ENCODE data around the gene ABI2. TPM values are rescaled to one million over a fixed set of nuclear protein-coding genes. Genes with fewer than 3 reads are reported as not detected.

Gene ABI2
- total RNA-seq, 1 experiment from 2014 or later, result 50.7 TPM

DNA sequence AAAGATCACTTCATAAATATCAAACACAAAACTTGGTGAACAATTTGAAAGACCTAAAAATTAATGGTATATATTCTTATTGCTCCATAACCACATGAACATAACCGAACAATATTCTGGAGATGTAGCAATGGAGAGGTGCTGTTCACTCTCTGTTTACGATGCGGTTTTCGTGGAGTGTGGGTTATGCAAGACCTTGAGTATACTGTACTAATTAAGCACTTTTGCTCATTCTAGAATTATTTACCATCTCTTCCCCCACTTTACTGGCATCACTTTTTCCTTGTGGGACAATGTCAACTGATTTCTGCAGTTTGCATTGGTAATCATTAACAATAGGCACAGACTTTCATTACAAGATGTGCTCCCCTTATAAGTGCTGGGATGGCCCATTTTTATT, 109.3 kb downstream of the ABI2 start:
- ChIA-PET POLR2A (ENCODE audit: unreplicated experiment) (no interaction called here), CTCF (no interaction called here)
- Histone ChIP-seq H3K9me2 (replicated peaks; ENCODE audit: low read length) (no peaks in the 10 kb centered on the region), H2AFZ (ENCODE audit: low read length) (no peak overlapping the region), H3K36me3 (ENCODE audit: low read depth, low read length) (no peaks in the 10 kb centered on the region; the same call in 1 of the 2 replicates), H3K9ac (ENCODE audit: low read length) (no peak overlapping the region), H3F3A (ENCODE audit: low read length, unreplicated experiment) (no peaks in the 10 kb centered on the region), H4K20me1 (ENCODE audit: low read length) (no peaks in the 10 kb centered on the region), H3K27ac (ENCODE audit: low read length) (no peak overlapping the region), H3K27me3 (ENCODE audit: low read length) (no peaks in the 10 kb centered on the region), H3K4me3 (ENCODE audit: low read length) (no peak overlapping the region), H3K4me1 (ENCODE audit: insufficient read depth, low read length) (no peaks in the 10 kb centered on the region), H3K4me2 (ENCODE audit: low read length) (no peak overlapping the region), H3K9me3 (ENCODE audit: low read length) (no peaks in the 10 kb centered on the region), H3K79me2 (ENCODE audit: low read length) (no peaks in the 10 kb centered on the region)
- no peak for ATAC-seq
- no TSS peak for BruUV-seq (replicated peaks)
- TF ChIP-seq, protein P1, sequence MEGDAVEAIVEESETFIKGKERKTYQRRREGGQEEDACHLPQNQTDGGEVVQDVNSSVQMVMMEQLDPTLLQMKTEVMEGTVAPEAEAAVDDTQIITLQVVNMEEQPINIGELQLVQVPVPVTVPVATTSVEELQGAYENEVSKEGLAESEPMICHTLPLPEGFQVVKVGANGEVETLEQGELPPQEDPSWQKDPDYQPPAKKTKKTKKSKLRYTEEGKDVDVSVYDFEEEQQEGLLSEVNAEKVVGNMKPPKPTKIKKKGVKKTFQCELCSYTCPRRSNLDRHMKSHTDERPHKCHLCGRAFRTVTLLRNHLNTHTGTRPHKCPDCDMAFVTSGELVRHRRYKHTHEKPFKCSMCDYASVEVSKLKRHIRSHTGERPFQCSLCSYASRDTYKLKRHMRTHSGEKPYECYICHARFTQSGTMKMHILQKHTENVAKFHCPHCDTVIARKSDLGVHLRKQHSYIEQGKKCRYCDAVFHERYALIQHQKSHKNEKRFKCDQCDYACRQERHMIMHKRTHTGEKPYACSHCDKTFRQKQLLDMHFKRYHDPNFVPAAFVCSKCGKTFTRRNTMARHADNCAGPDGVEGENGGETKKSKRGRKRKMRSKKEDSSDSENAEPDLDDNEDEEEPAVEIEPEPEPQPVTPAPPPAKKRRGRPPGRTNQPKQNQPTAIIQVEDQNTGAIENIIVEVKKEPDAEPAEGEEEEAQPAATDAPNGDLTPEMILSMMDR (conservative IDR thresholded peaks at IDR 0.05; ENCODE audit: low read depth, low read length), result no peak
- no peak for TF ChIP-seq EZH2 (IDR thresholded peaks at IDR 0.05; ENCODE audit: low read length, unreplicated experiment)
- no peak for TF ChIP-seq EZH2phosphoT487 (IDR thresholded peaks at IDR 0.05; ENCODE audit: borderline replicate concordance, low read length)
- no peak for DNase-seq
- intact Hi-C loops (cut with micrococcal nuclease), result no loop called here

DNA sequence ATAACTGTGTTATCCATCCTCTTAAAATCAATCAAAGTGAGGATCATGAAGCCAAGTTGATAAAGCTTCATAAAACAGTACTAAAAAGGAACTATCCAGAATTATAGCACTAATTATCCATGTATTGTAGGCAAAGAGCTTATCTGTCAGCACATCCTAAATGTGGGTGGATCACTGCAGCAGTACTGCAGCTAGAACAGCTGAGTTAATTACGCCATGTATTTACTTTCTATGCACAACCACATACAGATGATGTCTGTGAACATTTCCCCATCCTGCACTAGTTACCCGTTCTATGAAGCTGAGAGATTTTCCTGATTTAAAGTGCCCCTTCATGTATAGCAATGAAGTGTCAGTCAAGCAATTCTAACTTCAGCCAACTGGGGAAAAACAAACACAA, 110.3 kb downstream of the ABI2 start:
- ChIA-PET CTCF (no interaction called here), POLR2A (ENCODE audit: unreplicated experiment) (no interaction called here)
- Histone ChIP-seq H3K9me3 (ENCODE audit: low read length) (no peaks in the 10 kb centered on the region), H3K27me3 (ENCODE audit: low read length) (no peaks in the 10 kb centered on the region), H3K4me1 (ENCODE audit: insufficient read depth, low read length) (no peaks in the 10 kb centered on the region), H3K4me3 (ENCODE audit: low read length) (no peak overlapping the region), H3F3A (ENCODE audit: low read length, unreplicated experiment) (no peaks in the 10 kb centered on the region), H3K9ac (ENCODE audit: low read length) (no peak overlapping the region), H3K27ac (ENCODE audit: low read length) (no peak overlapping the region), H3K36me3 (ENCODE audit: low read depth, low read length) (no peaks in the 10 kb centered on the region; the same call in 1 of the 2 replicates), H3K79me2 (ENCODE audit: low read length) (no peaks in the 10 kb centered on the region), H2AFZ (ENCODE audit: low read length) (no peak overlapping the region), H3K9me2 (replicated peaks; ENCODE audit: low read length) (no peaks in the 10 kb centered on the region), H4K20me1 (ENCODE audit: low read length) (no peaks in the 10 kb centered on the region), H3K4me2 (ENCODE audit: low read length) (no peak overlapping the region)
- intact Hi-C loops (cut with micrococcal nuclease), result no loop called here
- TF ChIP-seq EZH2phosphoT487 (IDR thresholded peaks at IDR 0.05; ENCODE audit: borderline replicate concordance, low read length), result no peak
- TF ChIP-seq EZH2 (IDR thresholded peaks at IDR 0.05; ENCODE audit: low read length, unreplicated experiment), result no peak
- TF ChIP-seq, protein P1 (conservative IDR thresholded peaks at IDR 0.05; ENCODE audit: low read depth, low read length), result no peak
- DNase-seq, result no peak
- ATAC-seq, result no peak
- BruUV-seq (replicated peaks), result no TSS peak

- TF ChIP-seq, protein P1 (conservative IDR thresholded peaks at IDR 0.05; ENCODE audit: low read depth, low read length), result no peak
- TF ChIP-seq EZH2 (IDR thresholded peaks at IDR 0.05; ENCODE audit: low read length, unreplicated experiment), result no peak
- TF ChIP-seq EZH2phosphoT487 (IDR thresholded peaks at IDR 0.05; ENCODE audit: borderline replicate concordance, low read length), result no peak
These were observed 112.5 kb downstream of the ABI2 start for GRCh38 chr2:203440671-203441070.

More at GRCh38 chr2:203440671-203441070, 112.5 kb downstream of the ABI2 start:
- no peaks in the 10 kb centered on the region for H4K20me1 ChIP-seq (ENCODE audit: low read length)
- ATAC-seq, result no peak
- intact Hi-C loops (cut with micrococcal nuclease), result no loop called here
- H3K4me2 ChIP-seq (ENCODE audit: low read length), result no peak overlapping the region
- ChIA-PET POLR2A (ENCODE audit: unreplicated experiment) (no interaction called here), CTCF (no interaction called here)
- no peak overlapping the region for H3K4me3 ChIP-seq (ENCODE audit: low read length)
- no peaks in the 10 kb centered on the region for H3K9me2 ChIP-seq (replicated peaks; ENCODE audit: low read length)
- H3F3A ChIP-seq (ENCODE audit: low read length, unreplicated experiment), result no peaks in the 10 kb centered on the region
- no peak overlapping the region for H3K9ac ChIP-seq (ENCODE audit: low read length)
- no peaks in the 10 kb centered on the region for H3K9me3 ChIP-seq (ENCODE audit: low read length)
- no peaks in the 10 kb centered on the region for H3K27me3 ChIP-seq (ENCODE audit: low read length)
- no peaks in the 10 kb centered on the region for H3K79me2 ChIP-seq (ENCODE audit: low read length)
- BruUV-seq (replicated peaks), result no TSS peak
- H3K27ac ChIP-seq (ENCODE audit: low read length), result no peak overlapping the region
- peaks cover under 1% of the 10 kb centered on the region; the same call in 1 of the 2 replicates for H3K4me1 ChIP-seq (ENCODE audit: insufficient read depth, low read length)
- H3K36me3 ChIP-seq (ENCODE audit: low read depth, low read length), result peaks cover 6% of the 10 kb centered on the region; the same call in 1 of the 2 replicates
- no peak for DNase-seq
- H2AFZ ChIP-seq (ENCODE audit: low read length), result no peak overlapping the region

Data from PC-3 (cell line).